Hippocampal formation (tissue), 2 donors: Measurements from ENCODE around the gene DNMT1.

Source experiments
- DNase-seq, 2 donors: peaks; one replicate each; lab custom pipeline; 2025; lab: John Stamatoyannopoulos, UW

Gene DNMT1

DNA sequence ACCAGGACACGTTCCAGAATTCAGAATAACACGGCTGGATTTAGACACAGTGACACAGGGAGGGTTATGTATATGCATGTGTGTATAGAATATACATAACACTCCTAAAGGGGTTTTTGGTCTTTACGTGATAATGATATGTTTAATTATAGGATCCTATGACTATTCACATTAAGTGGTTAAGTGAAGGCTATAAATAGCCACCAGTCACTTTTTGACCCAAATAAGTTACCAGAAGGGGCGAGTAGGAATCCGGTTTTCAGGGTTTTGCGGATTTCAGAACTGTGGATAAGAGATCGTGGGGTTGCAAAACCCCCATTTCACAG, 99.2 kb downstream of the DNMT1 start:
- DNase-seq = peak in 1 of 2 donors; percentile 5

DNA sequence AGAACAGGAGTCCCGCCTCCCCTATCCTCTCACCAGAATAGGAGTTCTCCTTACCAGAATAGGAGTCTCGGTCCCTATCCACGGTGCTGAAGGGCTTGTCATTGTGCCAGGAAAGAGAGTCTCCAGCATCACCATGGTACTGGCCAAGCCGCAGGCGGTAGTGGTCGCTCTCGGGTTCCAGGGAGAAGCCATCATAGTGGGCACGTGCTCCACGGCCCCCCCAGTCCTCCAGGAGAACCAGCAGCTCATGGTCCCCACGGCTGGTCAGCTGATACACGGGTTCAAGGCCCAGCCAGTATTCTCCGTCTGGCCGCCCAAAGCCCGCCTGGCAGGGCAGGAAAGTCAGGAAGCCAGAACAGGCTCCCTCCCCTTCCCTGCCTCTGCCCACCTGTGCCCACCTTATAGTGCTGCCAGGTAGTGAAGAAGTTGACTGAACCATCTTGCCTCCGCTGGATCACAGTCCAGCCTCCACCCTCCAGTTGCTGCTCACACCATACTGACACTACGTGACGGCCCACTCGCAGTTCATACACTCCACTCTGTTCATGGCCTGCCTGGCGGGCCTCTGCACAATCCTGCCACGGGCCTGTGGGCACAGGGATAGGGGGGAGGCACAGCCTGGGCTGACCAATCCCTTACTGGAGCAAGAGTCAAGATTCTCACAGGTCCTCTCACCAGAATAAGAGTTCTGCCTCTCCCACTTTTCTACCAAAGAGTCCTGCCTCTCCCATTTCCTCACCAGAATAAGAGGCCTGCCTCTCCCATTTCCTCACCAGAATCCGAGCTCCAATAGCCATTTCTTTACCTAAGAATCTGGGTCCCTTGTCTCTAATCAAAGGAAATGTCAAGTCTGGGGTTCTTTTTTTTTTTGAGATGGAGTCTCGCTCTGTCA, 101.2 kb downstream of the DNMT1 start:
- DNase-seq = no peak

DNA sequence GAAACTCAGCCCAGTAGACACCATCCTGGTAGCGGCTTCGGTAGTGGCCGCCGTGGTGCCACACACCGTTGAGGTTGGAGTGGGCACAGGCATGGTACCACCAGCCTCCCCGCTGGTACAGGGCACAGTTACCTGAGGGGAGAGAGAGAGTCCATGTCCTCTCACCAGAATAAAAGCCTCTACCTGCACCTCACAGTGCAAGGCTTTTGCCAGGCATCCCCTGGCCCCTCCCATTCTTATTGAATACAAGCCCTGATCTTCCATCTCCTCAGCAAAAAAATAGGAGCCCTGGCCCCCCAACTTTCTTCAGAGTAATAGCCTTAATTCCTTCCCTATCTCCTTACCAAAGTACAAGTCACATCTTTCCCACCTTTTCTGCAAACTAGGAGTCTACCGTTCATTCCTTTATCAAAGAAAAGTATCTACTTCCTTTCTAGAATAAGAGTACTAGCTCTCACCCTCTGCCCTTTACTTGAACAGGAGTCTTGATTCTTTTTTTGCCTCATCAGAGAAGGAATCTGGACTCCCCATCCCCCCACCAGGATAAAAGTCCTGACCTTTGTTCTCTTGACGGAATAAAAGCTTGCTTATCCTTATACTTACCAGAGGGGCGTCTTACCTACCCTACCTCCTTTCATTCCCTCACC, 102.0 kb downstream of the DNMT1 start:
- no peak for DNase-seq

GRCh38 chr19:10091895-10092641, 102.7 kb downstream of the DNMT1 start:
- DNase-seq = no peak

GRCh38 chr19:10091370-10091687, 103.4 kb downstream of the DNMT1 start:
- DNase-seq = no peak

GRCh38 chr19:10089801-10090375, 104.9 kb downstream of the DNMT1 start:
- DNase-seq = no peak

DNA sequence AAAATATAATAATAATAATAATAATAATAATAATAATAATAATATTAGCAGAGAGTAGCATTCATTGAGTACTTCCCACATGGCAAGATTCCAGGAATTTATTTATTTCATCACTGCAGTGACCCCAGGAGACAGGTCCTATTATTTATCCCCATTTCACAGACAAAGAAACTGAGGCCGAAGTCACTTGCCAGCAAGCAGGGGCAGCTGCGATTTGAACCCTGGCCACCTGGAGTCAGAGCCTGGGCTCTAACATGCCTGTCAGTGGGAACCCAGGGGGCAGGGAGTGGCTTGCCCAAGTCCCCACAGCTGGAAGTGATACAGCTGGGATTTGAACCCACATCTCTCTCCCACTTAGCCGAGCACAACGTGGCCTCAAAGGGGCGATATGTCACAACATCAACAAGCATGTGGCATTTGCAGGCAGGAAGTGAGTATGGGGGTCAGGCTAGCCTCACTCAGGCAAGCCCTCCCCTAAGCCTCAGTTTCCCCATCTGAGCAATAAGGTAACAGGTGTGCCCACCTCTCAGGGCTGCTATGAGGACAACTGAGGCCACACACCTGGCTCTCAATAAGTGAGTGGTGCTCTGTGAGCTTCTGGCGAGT, 105.7 kb downstream of the DNMT1 start:
- DNase-seq = no peak

DNA sequence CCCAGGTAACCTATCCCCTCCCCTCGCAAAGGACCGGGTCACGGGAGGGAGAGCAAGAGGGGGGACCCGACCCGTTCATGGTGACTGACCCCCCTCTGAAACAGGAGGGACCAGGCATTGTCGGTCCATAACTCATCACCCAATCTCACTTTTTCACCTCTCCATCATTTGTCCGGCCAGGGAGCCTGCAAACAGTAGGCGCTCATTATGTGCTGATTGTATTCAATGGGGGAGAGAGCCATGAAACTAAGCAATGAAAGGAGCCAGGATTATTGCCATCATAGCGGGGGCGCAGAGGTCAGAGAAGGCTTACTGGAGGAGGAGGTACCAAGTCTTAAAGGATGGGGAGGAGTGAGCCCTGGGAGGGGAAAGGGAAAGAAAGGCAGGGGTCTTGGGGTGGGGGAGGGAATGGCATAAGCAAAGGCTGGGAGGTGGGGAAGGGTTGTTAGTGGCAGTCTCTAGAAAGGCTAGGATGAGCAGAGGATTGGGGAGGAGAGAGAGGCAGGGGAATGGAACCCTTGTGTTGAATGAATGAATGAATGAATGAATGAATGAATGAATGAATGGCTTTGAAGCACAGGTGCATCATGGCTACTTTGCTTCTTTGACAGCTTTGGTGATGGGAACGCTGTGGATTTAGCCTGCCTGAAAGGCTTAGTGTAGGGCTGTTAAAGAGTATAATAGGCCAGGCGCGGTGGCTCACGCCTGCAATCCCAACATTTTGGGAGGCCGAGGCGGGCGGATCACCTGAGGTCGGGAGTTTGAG, 107.3 kb downstream of the DNMT1 start:
- DNase-seq = no peak

DNA sequence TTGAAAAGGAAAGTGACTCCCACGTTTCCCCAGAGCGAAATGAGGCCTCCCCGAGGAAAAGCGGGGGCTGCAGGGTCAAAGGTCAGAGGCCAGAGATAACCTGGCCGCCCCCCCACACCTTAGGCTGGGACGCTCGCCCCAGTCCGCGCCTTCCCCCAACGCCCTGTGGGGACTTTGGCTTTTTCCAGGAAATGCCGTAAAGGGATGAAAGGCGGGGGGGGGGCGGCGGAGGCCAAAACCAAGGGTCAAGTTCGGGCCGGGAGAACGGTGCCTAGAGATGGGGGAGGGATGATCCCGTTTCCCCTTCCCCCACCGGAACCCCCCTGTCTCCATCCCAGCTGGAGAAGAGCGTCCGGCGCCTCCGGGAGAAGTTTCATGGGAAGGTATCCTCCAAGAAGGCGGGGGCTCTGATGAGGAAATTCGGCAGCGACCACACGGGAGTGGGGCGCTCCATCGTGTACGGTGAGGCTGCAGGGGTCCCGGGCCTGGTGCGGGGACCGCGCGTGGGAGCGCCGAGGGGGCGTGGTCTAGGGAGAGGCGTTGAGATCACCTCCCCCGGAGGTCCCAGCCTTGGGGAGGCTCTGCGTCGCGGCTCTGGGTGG, 108.1 kb downstream of the DNMT1 start:
- DNase-seq = no peak

- peak; percentile 28 to 47 for DNase-seq
These were observed 108.8 kb downstream of the DNMT1 start, which contains the start of gene SHFL for GRCh38 chr19:10085641-10086590. SHFL (plus strand) TSS chr19:10086317; CDS start chr19:10086428, 111 bp downstream.

DNA sequence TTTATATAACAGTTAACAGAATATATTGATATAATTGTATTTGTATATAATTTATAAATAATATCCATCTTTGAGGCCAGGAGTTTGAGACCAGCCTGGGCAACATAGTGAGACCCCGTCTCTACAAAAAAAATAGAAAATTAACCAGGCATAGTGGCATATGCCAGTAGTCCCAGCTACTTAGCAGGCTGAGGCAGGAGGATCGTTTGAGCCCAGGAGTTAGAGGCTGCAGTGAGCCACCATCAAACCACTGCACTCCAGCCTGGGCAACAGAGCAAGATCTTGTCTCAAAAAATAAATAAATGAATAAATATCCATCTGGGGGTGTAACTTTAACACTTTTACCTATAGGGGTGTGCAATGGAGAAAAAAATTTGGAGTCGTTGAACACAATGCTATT, 110.0 kb downstream of the DNMT1 start:
- DNase-seq = no peak

DNA sequence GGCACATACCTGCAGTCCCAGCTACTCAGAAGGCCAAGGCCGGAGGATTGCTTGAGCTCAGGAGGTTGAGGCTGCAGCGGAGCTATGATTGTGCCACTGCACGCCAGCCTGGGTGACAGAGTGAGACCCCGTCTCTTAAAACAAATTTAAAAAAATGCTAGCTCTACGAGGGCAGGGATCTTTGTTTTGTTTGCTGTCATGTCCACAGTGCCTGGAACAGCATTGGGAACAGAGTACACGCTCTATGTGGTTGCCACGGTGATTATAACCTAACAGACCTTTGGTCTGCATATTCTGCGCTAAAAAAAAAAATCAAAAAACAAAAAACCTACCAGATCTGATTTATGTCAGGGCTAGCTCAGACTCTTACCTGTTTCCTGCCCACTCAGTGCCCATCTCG, 110.8 kb downstream of the DNMT1 start:
- DNase-seq = no peak
